Measurements from ENCODE around the gene CASS4. TPM values are rescaled to one million over a fixed set of nuclear protein-coding genes. Genes with fewer than 3 reads are reported as not detected.

Gene CASS4
- total RNA-seq, 1 experiment from 2014 or later, result 0.15 TPM

DNA sequence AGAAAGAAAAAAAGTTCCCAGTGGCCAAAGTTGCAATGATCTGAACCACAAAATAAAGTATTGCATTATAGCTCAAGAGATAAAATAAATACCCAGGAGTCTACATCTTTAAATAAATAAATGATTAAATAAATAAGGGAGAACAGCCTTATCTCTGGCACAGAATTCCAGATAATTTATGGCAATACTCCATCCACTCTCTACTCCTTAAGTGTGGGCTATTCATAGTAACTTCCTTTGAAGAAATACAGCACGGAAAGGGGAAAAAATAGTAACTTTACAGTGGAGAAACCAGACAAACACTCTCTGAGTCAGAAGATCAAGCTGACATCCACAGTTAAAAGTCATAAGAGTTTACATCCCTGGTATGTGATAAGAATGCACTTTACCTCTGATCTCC, 31.7 kb upstream of the CASS4 start:
- H3K4me1 ChIP-seq (ENCODE audit: control insufficient read depth, insufficient read depth, low read length), result no peaks in the 10 kb centered on the region
- TF ChIP-seq POLR2AphosphoS5 (IDR thresholded peaks at IDR 0.05; ENCODE audit: low read depth, low read length) (no peak), TCF7L2 (IDR thresholded peaks at IDR 0.05; ENCODE audit: low read depth, low read length) (no peak), SIN3A (IDR thresholded peaks at IDR 0.05; ENCODE audit: borderline replicate concordance, insufficient read depth, low read depth, low read length) (no peak), REST (IDR thresholded peaks at IDR 0.05; ENCODE audit: insufficient read depth in 1 of 2, low read depth in 2 of 2, low read length in 1 of 2) (no peak)
- TF ChIP-seq, protein P1, sequence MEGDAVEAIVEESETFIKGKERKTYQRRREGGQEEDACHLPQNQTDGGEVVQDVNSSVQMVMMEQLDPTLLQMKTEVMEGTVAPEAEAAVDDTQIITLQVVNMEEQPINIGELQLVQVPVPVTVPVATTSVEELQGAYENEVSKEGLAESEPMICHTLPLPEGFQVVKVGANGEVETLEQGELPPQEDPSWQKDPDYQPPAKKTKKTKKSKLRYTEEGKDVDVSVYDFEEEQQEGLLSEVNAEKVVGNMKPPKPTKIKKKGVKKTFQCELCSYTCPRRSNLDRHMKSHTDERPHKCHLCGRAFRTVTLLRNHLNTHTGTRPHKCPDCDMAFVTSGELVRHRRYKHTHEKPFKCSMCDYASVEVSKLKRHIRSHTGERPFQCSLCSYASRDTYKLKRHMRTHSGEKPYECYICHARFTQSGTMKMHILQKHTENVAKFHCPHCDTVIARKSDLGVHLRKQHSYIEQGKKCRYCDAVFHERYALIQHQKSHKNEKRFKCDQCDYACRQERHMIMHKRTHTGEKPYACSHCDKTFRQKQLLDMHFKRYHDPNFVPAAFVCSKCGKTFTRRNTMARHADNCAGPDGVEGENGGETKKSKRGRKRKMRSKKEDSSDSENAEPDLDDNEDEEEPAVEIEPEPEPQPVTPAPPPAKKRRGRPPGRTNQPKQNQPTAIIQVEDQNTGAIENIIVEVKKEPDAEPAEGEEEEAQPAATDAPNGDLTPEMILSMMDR (IDR thresholded peaks at IDR 0.05), result no peak
- in situ Hi-C loops (cut with HindIII; ENCODE audit: low pct_unique_long_range_greater_than_20kb, low sequenced_read_pairs) (no loop called here), intact Hi-C loops (cut with micrococcal nuclease; ENCODE audit: unreplicated experiment) (no loop called here)
- ATAC-seq, result no peak
- peaks cover 50% of the 10 kb centered on the region for H3K36me3 ChIP-seq (ENCODE audit: control insufficient read depth, insufficient read depth, low read length)
- H3K9me3 ChIP-seq (ENCODE audit: control insufficient read depth, insufficient read depth, low read depth, low read length), result no peaks in the 10 kb centered on the region
- no peaks in the 10 kb centered on the region for H3K27me3 ChIP-seq (ENCODE audit: control insufficient read depth, insufficient read depth, low read length)
- no peak for DNase-seq (ENCODE audit: low read depth, low spot score)
- BruUV-seq (replicated peaks), result no TSS peak
- ChIA-PET POLR2A (no interaction called here), CTCF (no interaction called here)
- no peak overlapping the region for H3K4me3 ChIP-seq (ENCODE audit: low read depth in 2 of 2, low read length in 2 of 2)
- no peak overlapping the region for H3K27ac ChIP-seq (ENCODE audit: low read length)

GRCh38 chr20:56381501-56381900, 30.6 kb upstream of the CASS4 start:
- Histone ChIP-seq H3K27me3 (ENCODE audit: control insufficient read depth, insufficient read depth, low read length) (no peaks in the 10 kb centered on the region), H3K4me3 (ENCODE audit: low read depth in 2 of 2, low read length in 2 of 2) (no peak overlapping the region), H3K36me3 (ENCODE audit: control insufficient read depth, insufficient read depth, low read length) (peaks cover 40% of the 10 kb centered on the region), H3K9me3 (ENCODE audit: control insufficient read depth, insufficient read depth, low read depth, low read length) (no peaks in the 10 kb centered on the region), H3K4me1 (ENCODE audit: control insufficient read depth, insufficient read depth, low read length) (no peaks in the 10 kb centered on the region), H3K27ac (ENCODE audit: low read length) (no peak overlapping the region)
- DNase-seq (ENCODE audit: low read depth, low spot score), result no peak
- BruUV-seq (replicated peaks), result no TSS peak
- ATAC-seq, result no peak
- in situ Hi-C loops (cut with HindIII; ENCODE audit: low pct_unique_long_range_greater_than_20kb, low sequenced_read_pairs), result no loop called here
- CTCF ChIA-PET, result interaction anchor here (0.6 kb wide), 2 partner anchors 10 to 327 kb away, joined by 3 to 4 read pairs; no protein-coding TSS in a partner anchor
- TF ChIP-seq TCF7L2 (IDR thresholded peaks at IDR 0.05; ENCODE audit: low read depth, low read length), result no peak
- no peak for TF ChIP-seq REST (IDR thresholded peaks at IDR 0.05; ENCODE audit: insufficient read depth in 1 of 2, low read depth in 2 of 2, low read length in 1 of 2)
- TF ChIP-seq POLR2AphosphoS5 (IDR thresholded peaks at IDR 0.05; ENCODE audit: low read depth, low read length), result no peak
- TF ChIP-seq, protein P1 (IDR thresholded peaks at IDR 0.05), result no peak
- TF ChIP-seq SIN3A (IDR thresholded peaks at IDR 0.05; ENCODE audit: borderline replicate concordance, insufficient read depth, low read depth, low read length), result no peak
- POLR2A ChIA-PET, result no interaction called here
- intact Hi-C loops (cut with micrococcal nuclease; ENCODE audit: unreplicated experiment), result no loop called here

Measured in Panc1 (cell line).